Endodermal cell (in vitro differentiated cells): ENCODE results near the gene LYSMD2. TPM values are rescaled to one million over a fixed set of nuclear protein-coding genes. Genes with fewer than 3 reads are reported as not detected.

Experiments
- DNase-seq: peaks from one replicate; pipeline ENCODE4 v3.0.0-alpha.2; 2017
- H3K27ac ChIP-seq: 2 replicates; pipeline ENCODE4 v1.5.1; 2013; ENCODE audit warnings: mild to moderate bottlenecking, low read depth, low read length, moderate library complexity
- H3K27me3 ChIP-seq: 2 replicates; pipeline ENCODE4 v1.6.1; 2013; ENCODE audit warnings: mild to moderate bottlenecking, low read length, moderate library complexity; ENCODE audit not compliant: insufficient read depth, control insufficient read depth, poor library complexity, severe bottlenecking
- H3K36me3 ChIP-seq: 2 replicates; pipeline ENCODE4 v1.7.0; 2013; ENCODE audit warnings: mild to moderate bottlenecking, low read length, moderate library complexity; ENCODE audit not compliant: control insufficient read depth, insufficient read depth
- H3K4me1 ChIP-seq: one replicate; pipeline ENCODE4 v1.7.0; 2013; ENCODE audit warnings: low read length; ENCODE audit not compliant: control insufficient read depth, insufficient read depth
- H3K4me3 ChIP-seq: 2 replicates; pipeline ENCODE4 v1.5.1; 2013; ENCODE audit warnings: mild to moderate bottlenecking, low read length, moderate library complexity
- H3K9ac ChIP-seq: 2 replicates; pipeline ENCODE4 v1.6.1; 2013; ENCODE audit warnings: mild to moderate bottlenecking, low read length, moderate library complexity; ENCODE audit not compliant: poor library complexity, severe bottlenecking; ENCODE audit errors: extremely low read depth
- H3K9me3 ChIP-seq: 2 replicates; pipeline ENCODE4 v1.6.1; 2013; ENCODE audit warnings: mild to moderate bottlenecking, low read length, moderate library complexity; ENCODE audit not compliant: control insufficient read depth
- H3K27ac Mint-ChIP-seq: 2 replicates; pipeline ENCODE4 v1.8.0; 2020; ENCODE audit warnings: mixed read lengths
- H3K27me3 Mint-ChIP-seq: 2 replicates; pipeline ENCODE4 v1.8.0; 2021; ENCODE audit warnings: mild to moderate bottlenecking, mixed read lengths; ENCODE audit not compliant: insufficient read depth
- H3K36me3 Mint-ChIP-seq: 2 replicates; pipeline ENCODE4 v1.8.0; 2020; ENCODE audit warnings: low read depth, mixed read lengths
- H3K4me1 Mint-ChIP-seq: 2 replicates; pipeline ENCODE4 v1.8.0; 2020; ENCODE audit warnings: mixed read lengths
- H3K4me3 Mint-ChIP-seq: 2 replicates; pipeline ENCODE4 v1.8.0; 2020; ENCODE audit warnings: mild to moderate bottlenecking, moderate library complexity, mixed read lengths
- H3K9me3 Mint-ChIP-seq: 2 replicates; pipeline ENCODE4 v1.8.0; 2020; ENCODE audit warnings: mild to moderate bottlenecking, mixed read lengths
- CTCF ChIP-seq: fragments of 200-600 bp; sonication (generic); conservative IDR thresholded peaks from 2 replicates; pipeline ENCODE4 v1.5.0; 2021; ENCODE audit warnings: antibody characterized with exemption, mild to moderate bottlenecking
- WGBS, 2 experiments: methylation state at CpG; one replicate each; pipeline versions ENCODE4 v1.1.5 to v1.1.7; 2013; ENCODE audit warnings: missing lambda C conversion rate in 2 of 2, mixed read lengths in 1 of 2; ENCODE audit not compliant: insufficient coverage in 1 of 2, insufficient read length in 1 of 2; 5-methylcytosine and 5-hydroxymethylcytosine counted together
- total RNA-seq, 2 donors: library from RNA; stranded (reverse); fragmentation: NEBNext Ultra II Directional in 1 of 2; extraction: Animal tissue kit (Norgen Biotek cat#: 25700) in 1 of 2; gene quantifications; 2 replicates in 1 of 2; 3 replicates in 1 of 2; pipeline ENCODE4 v1.2.1, GENCODE V29; 2021

Gene LYSMD2
- total RNA-seq, 2 donors from 2014 or later: 0.80 to 1.5 TPM

- H3K9me3 Mint-ChIP-seq: no peaks in the 10 kb centered on the region
- H3K27me3 ChIP-seq: peaks cover 43% of the 10 kb centered on the region
- H3K36me3 ChIP-seq: no peaks in the 10 kb centered on the region
- no peak overlapping the region for H3K27ac Mint-ChIP-seq
- H3K36me3 Mint-ChIP-seq: no peaks in the 10 kb centered on the region
- DNase-seq: no peak
- H3K4me3 ChIP-seq: no peak overlapping the region
- TF ChIP-seq CTCF: no peak
- no peaks in the 10 kb centered on the region for H3K9me3 ChIP-seq
- WGBS, 2 experiments: 77% methylated on average over 2 of the region's 2 CpGs; no CpG with 5 or more reads in 1 of the 2 experiments
- H3K4me3 Mint-ChIP-seq: peak overlapping the region; percentile 57
- H3K9ac ChIP-seq: no peak overlapping the region
- no peaks in the 10 kb centered on the region for H3K4me1 ChIP-seq
- peaks cover 3% of the 10 kb centered on the region for H3K4me1 Mint-ChIP-seq
- peaks cover 41% of the 10 kb centered on the region for H3K27me3 Mint-ChIP-seq
- H3K27ac ChIP-seq: no peak overlapping the region
Observed at GRCh38 chr15:51738553-51738952, 1.1 kb upstream of the LYSMD2 start.

GRCh38 chr15:51736751-51737521, 519 bp downstream of the LYSMD2 start:
- peaks cover 37% of the 10 kb centered on the region for H3K27me3 Mint-ChIP-seq
- H3K4me3 Mint-ChIP-seq: peak overlapping the region; percentile 57
- peak; percentile 76 for DNase-seq
- H3K9me3 ChIP-seq: no peaks in the 10 kb centered on the region
- no peak overlapping the region for H3K27ac Mint-ChIP-seq
- H3K4me1 ChIP-seq: no peaks in the 10 kb centered on the region
- 4% methylated on average over 60 of the region's 69 CpGs; no CpG with 5 or more reads in 1 of the 2 experiments for WGBS, 2 experiments
- peak overlapping the region; percentile 61 for H3K4me3 ChIP-seq
- H3K9me3 Mint-ChIP-seq: no peaks in the 10 kb centered on the region
- no peak for TF ChIP-seq CTCF
- no peaks in the 10 kb centered on the region for H3K36me3 ChIP-seq
- H3K27ac ChIP-seq: no peak overlapping the region
- H3K9ac ChIP-seq: no peak overlapping the region
- peaks cover 39% of the 10 kb centered on the region for H3K27me3 ChIP-seq
- peaks cover 3% of the 10 kb centered on the region for H3K4me1 Mint-ChIP-seq
- no peaks in the 10 kb centered on the region for H3K36me3 Mint-ChIP-seq

- no peak for TF ChIP-seq CTCF
- H3K36me3 Mint-ChIP-seq: no peaks in the 10 kb centered on the region
- H3K27me3 ChIP-seq: peaks cover 39% of the 10 kb centered on the region
- no peaks in the 10 kb centered on the region for H3K9me3 Mint-ChIP-seq
- H3K4me3 ChIP-seq: no peak overlapping the region
- H3K27ac ChIP-seq: no peak overlapping the region
- H3K4me1 Mint-ChIP-seq: peaks cover 6% of the 10 kb centered on the region
- H3K9ac ChIP-seq: no peak overlapping the region
- peaks cover 37% of the 10 kb centered on the region for H3K27me3 Mint-ChIP-seq
- H3K27ac Mint-ChIP-seq: no peak overlapping the region
- WGBS, 2 experiments: 87 to 88% methylated on average over 2 to 3 of the region's 3 CpGs
- no peak overlapping the region for H3K4me3 Mint-ChIP-seq
- H3K36me3 ChIP-seq: no peaks in the 10 kb centered on the region
- no peak for DNase-seq
- H3K4me1 ChIP-seq: no peaks in the 10 kb centered on the region
- H3K9me3 ChIP-seq: no peaks in the 10 kb centered on the region
Observed at GRCh38 chr15:51736069-51736468, 1.4 kb downstream of the LYSMD2 start.
